Measurements from ENCODE around the gene LRRC27.
"Not testable (repeated sequence)": the region's sequence is repeated elsewhere in the genome, so short reads cannot be mapped to it uniquely, and the experiment has no call there.

LRRC27 gene

DNA sequence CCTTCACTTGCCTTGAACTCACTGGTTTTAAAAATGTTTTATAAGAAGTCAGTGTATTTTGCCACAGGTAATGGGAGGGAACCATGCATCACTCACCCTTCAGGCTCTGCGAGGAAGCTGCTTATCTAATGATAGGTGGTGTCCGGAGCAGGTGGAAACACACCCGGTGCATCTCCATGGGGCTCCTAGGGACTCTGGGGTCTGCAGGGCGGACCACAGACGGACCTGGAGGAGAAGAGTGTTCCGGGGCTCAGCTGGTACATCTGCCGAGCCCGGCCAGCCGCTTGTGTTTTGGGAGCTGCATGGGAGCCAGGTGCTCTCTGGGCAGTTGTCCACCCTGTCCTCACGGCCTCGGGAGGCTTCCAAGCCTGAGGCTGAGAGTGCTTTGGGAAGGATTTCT is 7.3 kb downstream of the LRRC27 start:
- DNase-seq = no peak

DNA sequence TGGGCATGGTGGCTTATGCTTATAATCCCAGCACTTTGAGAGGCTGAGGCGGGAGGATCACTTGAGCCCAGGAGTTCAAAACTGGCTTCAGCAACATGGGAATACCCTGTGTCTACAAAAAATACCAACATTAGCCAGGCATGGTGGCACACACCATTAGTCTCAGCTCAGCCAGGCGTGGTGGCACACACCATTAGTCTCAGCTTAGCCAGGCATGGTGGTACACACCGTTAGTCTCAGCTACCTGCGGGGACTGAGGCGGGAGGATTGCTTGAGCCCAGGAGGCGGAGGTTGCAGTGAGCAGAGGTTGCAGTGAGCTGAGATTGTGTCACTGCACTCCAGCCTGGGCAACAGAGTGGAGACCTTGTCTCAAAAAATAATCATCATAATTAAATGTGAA is 9.0 kb downstream of the LRRC27 start:
- DNase-seq = no peak

DNA sequence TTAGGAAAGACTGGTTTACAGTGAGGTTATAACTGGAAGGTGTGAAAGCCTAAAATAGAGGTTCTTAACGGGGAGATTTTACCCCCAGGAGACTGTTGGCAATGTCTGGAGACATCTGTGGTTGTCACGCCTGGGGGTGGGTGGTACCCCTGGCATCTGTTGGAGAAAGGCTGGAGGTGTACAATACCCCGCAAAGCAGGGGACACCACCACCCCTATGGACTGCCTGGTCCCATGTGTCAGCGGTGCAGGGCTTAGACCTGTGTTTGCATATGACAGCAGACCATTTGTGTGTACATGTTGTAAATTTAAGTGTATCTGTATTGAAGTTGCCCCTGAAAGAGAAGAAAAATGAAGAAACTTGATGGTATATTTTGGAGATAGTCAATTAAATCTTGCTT is 9.8 kb downstream of the LRRC27 start:
- no peak for DNase-seq

DNA sequence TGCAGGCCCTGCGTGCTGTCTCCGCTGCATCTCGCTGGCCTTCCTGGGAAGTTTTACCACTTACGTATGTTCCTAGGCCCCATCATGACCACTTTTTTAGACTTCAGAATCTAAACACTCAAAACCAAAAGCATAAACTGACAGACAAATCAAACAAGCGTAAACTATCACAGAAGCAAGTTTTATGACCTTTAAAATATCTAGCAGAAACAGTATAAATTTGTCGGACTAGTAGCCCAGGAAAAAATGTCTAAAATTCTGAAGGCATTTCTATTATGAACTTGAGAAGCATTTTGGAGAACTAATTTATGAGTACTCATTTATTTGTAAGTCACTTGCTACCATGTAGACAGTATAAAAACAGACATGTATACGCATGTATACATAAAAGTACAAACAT is 10.6 kb downstream of the LRRC27 start:
- no peak for DNase-seq

DNA sequence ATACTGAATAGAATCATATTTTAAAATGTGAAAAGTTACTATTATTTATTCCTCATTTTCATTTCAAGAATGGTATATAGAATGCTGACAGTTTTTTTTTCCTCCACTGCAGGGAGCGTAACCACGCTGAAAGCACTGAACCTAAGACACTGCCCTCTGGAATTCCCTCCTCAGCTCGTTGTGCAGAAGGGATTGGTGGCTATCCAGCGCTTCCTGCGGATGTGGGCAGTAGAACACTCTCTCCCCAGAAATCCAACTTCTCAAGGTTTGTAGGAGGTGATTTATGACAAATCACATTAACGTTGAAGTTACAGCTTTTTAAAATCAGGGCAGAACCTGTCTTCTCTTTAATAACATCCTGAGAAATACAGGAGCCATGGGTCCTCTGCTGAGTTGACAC is 12.4 kb downstream of the LRRC27 start:
- no peak for DNase-seq

DNA sequence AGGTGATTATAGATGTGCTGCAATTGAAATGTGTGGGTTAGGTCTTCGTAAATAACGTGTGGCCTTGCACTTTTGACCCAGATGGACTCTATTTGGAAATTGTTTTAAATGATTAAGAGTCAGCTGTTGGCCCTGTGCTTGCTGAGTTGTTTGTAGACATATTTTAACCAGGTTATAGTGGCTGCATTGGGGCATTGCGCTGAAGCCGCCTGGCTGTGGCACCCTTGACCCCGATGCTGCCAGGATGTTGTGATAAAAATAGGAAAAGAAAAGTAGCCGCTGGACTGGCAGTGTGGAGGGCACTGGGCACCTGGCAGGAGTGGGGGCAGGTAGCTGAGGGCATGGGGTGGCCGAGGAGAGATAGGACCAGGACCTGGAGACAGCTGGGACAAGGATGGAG is 13.4 kb downstream of the LRRC27 start:
- DNase-seq = no peak

DNA sequence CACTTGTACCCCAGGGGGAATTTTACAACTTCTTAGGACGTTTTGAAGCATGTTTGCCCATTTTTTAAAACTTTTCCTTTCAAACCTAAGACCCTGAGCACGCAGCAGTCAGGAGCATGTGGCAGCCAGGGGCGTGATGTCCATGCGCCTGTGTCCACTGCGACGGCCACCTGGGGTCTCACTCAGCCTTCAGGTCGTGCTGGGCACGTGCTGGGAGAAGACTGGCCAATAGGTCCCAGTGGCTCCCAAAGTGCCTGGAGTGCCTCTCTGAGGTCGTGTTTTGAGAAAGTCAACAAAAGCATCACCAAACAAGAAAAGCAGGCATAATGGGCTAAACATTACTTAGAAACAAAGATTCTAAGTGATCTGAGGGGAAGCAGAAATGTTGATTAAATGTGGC is 14.8 kb downstream of the LRRC27 start:
- no peak for DNase-seq

DNA sequence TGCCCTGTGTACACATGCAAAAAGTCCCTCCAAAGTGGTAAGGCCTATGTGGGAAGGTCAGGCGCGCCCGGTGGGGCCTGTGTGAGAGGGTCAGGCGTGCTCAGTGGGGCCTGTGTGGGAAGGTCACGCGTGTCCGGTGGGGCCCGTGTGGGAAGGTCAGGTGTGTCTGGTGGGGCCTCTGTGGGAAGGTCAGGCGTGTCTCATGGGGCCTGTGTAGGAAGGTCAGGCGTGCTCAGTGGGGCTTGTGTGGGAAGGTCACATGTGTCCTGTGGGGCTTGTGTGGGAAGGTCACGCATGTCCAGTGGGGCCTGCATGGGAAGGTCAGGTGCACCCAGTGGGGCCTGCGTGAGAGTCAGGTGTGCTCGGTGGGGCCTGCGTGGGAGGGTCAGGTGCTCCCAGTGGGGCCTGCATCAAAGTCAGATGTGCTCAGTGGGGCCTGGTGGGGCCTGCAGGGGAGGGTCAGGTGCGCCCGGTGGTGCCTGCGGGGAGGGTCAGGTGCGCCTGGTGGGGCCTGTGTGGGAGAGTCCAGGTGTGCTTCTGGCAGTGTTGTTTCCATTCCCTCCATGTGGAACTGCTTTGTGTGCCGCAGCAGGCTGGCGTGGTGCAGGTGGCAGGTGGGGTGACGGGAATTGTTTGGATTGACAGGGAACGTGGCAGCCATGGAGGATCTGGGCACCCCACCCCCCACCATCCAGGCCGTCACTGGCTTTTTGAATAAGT is 15.4 kb downstream of the LRRC27 start:
- DNase-seq = no peak

DNA sequence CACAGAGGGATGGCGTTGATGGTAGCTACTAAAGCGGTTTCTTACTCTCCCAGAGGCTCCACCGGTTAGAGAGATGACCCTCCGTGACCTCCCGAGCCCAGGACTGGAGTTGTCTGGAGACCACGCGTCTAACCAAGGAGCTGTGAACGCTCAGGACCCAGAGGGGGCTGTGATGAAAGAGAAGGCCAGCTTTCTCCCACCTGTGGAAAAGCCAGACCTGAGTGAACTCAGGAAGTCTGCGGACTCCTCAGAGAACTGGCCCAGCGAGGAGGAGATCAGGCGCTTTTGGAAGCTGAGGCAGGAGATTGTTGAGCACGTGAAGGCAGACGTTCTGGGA is 15.9 kb downstream of the LRRC27 start:
- no peak for DNase-seq

DNA sequence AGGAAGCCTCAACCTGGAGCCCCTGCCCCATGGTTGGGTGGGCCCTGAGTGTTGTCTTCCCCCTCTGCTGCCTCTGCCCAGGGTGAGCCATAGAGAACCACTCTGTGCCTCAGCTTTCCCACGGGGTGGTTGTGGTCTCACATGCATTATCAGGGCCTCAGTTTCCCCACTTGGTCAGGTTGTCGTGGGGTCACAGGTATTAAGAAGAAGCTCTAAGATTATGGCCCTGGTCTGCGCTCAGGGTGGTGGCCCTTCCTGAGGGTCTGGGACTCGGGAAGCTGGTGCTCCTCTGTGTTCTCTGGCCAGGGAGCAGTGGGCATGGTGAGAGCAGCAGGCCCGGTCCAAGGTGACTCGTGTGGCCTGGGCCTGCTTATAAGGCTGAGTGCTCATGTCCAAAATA is 17.8 kb downstream of the LRRC27 start:
- no peak for DNase-seq

DNA sequence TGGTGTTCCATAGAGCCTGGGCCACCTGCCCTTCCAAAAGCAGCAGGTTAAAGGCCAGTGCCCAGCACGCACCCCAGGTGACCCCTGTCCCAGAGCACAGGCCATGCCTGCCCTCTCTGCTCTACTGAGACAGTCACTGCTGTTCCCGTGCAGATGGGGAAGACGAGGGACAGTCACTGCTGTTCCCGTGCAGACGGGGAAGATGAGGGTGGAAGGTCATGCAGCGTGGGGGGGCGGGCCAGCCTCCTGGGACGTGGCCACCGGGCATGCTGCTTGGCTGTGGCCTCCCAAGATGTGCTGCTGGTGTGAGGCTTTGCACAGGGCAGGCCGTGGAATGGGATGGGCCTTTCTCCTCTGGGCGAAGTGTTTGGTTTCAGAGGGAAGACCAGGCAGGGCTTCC is 18.4 kb downstream of the LRRC27 start:
- DNase-seq = no peak

DNA sequence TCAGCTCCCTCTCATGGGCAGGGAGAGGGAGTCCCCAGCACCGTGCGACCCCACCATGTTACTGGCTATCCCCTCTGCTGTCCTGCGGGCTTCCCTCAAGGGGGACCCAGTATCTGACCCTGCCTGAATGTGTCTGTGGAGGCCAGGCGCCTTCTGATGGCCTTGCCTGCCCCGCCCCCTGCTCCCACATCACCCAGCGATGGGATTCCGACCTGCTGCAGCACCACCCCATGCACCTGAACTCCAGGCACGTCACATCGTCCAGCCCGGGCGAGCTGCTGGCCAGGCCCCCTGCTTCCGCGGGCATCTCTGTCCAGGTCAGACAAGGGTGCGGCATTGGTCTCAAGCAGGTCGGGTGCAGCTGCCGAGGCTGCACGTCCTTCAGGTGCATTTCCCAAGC is 19.0 kb downstream of the LRRC27 start:
- DNase-seq = no peak

DNA sequence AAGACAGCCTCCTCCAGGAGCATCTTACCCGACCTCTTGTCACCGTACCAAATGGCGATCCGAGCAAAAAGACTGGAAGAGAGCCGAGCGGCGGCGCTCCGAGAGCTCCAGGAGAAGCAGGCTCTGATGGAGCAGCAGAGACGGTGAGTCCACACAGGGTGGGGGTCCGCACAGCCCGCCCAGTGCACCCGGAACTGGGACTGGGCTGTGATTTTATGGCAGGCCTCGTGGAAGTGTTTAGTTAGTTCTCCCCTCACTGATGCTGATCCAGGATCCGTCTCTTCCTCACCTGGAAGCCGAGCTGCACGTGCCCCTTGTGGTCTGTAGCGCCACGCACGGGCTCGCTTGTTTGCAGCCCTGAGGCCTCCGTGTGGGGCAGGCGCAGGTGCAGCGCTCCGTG is 19.6 kb downstream of the LRRC27 start:
- DNase-seq = no peak

DNA sequence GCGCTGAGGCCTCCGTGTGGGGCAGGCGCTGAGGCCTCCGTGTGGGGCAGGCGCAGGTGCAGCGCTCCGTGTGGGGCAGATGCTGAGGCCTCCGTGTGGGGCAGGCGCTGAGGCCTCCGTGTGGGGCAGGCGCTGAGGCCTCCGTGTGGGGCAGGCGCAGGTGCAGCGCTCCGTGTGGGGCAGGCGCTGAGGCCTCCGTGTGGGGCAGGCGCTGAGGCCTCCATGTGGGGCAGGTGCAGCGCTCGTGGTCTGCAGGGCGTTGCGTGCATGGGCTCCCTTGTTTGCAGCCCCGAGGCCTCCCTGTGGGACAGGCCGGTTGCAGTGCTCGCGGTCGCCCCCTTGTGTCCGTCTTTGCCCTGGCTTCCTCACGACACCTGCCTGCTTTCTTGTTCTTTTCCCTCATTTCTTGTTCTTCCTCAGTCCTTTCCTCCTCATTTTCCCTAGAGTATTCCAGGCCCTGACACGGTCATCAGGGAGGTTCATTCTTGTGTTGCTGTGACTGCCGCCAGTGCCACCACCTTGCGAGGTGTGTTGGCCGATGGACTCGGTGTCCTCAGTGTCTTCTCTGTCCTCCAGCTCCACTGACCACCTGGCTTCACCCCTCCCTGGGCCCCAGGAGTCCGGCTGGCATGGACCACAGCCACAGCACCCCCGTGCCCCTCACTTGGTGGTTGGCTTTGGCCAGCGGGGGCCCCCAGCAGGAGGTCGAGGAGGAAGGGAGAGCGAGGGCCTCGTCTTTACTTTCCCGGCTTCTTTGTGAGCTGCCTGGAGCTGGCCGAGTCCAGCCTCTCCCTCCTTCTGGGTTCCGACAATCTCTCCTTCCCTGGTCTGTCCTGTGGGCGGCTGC is 20.7 kb downstream of the LRRC27 start:
- not testable (repeated sequence) for DNase-seq

DNA sequence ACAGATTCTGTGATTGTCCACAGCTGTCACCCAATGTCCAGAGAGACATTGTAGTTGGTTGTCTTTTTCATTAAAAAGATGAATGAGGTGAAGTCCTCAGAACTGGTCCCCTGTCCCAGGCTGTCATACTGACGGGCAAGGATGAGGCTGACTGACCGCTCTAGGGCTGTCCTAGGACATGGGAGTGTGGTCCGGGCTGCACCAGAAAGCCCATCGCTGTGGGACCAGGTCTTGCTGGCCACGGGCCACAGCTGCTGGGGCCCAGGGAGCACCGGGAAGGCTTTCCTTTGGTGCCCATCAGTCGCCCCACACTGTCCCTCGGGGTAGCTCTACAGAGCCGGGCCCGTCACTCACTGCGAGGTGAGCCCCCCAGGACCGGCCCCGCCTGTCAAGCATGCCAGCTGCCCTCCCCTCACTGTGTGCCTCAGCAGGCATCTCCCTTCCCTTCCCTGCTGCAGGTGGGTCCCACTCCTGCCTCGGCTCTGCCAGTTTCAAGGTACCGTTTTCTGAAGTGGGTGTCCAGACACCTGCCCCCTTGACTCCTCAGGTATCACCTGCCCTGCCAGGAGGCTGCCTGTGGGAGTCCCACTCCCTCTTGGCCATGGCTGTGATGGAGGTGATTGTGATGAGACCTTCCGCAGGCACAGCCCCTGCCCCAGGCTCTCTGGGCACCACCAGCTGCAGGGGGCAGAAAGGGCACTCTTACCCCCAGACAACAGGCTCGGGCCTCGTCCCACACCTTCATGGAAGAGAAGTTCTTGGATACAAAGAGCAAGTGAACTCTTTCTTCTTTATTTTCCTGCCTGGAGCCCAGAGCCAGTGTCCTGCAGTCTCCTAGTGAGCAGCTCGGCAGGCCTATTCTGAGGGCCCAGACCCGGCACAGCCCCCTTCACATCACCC is 21.7 kb downstream of the LRRC27 start:
- DNase-seq = no peak

DNA sequence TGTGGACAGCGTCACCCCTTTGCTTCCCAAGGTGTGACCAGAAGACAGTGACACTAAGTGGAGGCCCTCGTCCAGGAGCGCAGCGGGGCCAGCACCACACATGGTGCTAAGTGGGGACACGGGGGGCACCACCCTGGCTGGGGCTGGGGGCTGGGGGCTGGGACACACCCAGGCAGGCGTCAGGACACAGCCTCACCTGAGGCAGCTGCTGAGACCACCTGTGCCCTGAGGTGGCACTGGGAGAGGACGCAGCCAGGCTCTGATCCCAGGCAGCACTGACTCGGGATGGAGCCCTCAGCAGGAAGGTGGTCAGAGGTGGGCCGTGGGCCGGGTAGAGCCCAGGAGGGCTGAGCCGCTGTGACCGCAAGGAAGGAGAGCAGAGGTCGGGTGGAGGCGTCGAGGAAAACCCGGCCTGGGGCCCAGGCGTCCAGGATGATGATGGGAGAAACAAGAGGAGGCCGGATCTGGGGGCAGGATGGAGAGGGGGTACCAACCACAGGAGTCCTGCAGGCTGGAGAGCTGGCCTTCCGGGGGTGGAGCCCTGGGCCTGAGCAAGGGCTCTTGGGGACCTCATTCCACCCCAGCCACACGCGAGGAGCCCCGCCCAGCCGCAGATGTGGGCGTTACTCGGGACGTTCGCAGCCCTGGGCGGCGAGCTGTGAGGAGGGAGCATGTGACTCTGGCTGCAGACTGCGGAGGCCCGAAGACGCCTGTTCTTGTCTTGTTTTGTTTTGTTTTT is 22.5 kb downstream of the LRRC27 start:
- DNase-seq = no peak

DNA sequence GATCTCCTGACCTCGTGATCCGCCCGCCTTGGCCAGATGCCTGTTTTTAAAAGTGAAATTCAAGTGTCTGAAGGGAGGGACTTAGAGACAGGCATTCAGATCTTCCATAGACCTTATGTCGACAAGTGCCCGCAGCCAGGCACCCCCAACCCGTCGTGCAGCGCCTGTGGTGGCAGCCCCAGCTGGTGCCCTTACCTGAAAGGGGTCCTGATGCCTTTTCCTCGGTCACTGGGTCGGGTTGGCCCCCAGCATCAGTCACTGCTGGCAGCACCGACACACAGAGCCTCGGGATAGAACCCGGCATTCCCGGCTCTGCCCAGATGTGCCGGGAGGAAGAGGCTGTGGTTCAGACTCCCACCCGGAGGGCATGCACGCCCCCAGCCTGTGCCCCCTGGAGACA is 23.3 kb downstream of the LRRC27 start:
- DNase-seq = no peak

DNA sequence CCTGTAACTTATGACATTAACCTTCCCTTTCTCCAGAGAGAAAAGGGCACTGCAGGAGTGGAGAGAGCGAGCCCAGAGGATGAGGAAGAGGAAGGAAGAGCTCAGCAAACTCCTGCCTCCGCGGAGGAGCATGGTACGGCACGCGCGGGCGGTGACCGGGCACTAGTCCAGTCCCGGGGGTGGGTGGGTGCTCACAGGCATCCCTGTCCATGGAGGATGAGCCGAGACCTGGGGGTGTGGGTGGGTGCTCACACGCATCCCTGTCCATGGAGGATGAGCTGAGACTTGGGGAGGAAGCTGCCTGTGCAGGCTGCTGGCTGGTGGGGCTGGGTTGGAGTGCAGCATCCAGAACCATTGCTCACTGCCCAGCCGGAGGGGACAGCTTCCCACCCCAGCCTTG is 23.8 kb downstream of the LRRC27 start:
- DNase-seq = no peak

DNA sequence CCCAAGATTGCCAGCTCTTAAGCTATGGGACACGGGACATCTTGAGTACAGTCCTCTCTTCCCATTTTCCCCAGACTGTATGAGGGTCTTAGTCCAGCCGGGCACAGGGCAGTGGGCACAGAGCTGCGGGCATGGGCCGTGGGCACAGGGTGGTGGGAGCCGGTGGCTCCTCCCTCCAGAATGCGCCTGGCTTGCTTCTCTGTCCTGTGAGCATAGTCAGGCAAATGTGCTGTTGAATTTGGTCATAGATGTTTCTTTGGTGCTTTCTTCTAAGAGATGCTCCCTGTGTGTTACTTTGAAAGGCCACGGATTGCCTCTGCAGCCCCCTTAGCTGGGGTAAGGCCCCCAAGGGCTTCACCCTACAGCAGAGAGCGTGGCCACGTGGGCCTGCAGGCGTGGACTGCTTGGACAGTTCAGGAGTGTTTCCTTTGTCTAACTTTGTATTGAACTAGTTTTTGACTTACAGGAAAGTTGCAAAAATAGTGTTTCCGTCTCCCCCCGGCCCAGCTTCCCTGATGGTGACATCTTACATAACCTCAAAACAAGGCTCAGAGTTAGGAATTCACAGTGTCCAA is 24.7 kb downstream of the LRRC27 start:
- DNase-seq = no peak

DNA sequence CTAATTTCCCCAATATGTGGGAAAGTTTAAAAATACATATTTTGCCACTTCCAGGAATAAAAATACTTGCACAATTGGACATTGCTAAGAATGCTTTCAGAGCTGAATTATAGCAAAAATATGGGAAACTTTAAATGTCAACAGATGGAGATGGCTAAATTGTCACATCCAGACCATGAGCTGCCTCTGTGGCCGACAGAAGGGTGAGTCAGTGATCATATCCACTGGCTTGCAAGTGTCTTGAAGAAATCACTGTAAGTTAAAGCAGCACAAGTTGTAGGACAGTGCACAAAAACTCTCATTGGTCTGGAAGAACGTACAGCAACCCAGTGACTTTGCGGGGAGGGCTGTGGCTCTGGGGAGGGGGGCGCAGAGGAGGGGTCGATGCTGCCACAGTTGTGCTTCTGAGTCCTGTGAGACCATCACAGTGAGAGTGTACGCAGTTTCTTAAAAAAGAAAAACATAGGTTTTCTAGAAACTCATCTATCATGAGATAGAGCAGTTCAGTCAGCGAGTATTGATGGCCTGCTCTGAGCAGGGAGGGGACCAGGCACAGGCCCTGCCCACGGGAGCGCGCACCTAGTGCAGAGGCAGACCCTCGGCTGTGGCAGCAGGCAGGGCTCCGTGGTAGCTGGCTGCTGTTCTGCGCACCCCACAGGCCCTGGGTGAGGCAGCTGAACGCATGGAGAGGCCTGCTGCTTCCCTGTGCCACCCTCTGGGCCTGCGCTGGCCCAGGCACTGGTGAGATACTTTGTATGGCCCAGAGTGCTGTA is 25.5 kb downstream of the LRRC27 start:
- no peak for DNase-seq

DNA sequence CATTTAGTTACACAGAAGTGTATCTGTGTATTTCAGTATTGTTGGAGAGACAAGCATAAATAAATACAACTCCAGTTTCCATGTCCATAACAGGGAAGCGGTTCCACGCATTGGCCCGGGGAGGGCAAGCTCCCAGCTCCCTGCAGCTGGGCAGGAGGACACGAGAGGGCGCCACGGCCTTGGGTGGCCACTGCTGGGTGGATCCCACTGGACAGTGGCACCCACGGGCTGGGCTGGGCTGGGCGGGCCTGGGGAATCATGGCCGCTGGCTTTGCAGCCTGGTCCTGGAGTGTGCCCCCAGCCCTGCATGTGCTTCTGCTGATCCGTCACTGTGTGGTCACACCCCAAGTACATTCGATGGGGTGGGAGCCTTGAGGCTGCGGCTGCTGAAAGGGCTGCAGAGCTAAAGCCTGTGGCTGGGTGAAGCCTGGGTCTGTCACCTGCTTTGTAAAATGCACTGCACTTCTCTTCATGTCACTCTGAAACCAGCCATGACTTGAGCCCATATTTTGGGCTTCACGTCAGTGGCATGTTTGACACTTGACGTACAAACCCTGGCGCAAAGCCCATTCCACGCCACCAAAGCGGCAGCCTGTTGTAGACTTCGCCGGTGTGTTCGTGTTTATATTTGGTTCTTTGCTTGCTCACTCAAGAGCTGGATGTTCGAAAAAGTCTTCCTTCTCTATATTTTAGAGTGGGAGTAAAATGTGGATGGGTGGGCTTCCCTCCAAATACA is 27.5 kb downstream of the LRRC27 start:
- DNase-seq = no peak

Measured in NCI-H524 treated with DMSO at 0.1 percent for 48 hours (cell line).